Measurements from ENCODE around the gene EPN1. TPM values are rescaled to one million over a fixed set of nuclear protein-coding genes. Genes with fewer than 3 reads are reported as not detected.

Gene EPN1
- total and polyA plus RNA-seq, 7 donors = 22.8 to 162 (median 54.3) TPM

DNA sequence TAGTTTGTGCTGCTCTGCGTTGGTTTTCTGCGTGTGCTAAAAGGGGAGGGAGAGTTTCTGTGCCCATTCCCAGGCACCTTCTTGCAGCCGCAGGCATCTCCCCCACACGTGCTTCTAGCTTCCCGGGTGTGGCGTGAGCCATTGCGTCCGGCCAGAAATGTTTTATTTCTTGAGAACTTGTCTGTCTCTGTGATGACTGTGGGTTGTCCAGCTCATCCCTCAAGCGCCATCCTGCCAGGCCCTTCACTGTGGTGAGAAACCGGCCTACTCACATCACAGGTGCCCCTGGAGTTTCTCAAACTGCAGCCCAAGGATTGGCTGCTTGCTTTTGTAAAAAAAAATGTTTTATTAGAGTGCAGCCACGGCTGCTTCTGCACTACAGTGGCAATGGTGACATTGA is 24.2 kb downstream of the EPN1 start:
- Histone ChIP-seq H3K9me3 (no peaks in the 10 kb centered on the region), H3K4me3 (no peak overlapping the region), H3K36me3 (peaks cover 10 to 44% (median 21%) of the 10 kb centered on the region in 4 donors), H3K27ac (no peak overlapping the region), H3K4me1 (peaks cover 0 to 3% (median 0%) of the 10 kb centered on the region in 4 donors), H3K27me3 (no peaks in the 10 kb centered on the region)
- DNase-seq = peak; percentile 48
- intact Hi-C loops (cut with DNase I) = no loop called here
- WGBS, 2 donors = 89 to 90% methylated on average over 11 of the region's 11 CpGs
- no peak for TF ChIP-seq EP300 (IDR thresholded peaks at IDR 0.05)
- no peak for TF ChIP-seq POLR2A (IDR thresholded peaks at IDR 0.05)
- TF ChIP-seq, protein P1, sequence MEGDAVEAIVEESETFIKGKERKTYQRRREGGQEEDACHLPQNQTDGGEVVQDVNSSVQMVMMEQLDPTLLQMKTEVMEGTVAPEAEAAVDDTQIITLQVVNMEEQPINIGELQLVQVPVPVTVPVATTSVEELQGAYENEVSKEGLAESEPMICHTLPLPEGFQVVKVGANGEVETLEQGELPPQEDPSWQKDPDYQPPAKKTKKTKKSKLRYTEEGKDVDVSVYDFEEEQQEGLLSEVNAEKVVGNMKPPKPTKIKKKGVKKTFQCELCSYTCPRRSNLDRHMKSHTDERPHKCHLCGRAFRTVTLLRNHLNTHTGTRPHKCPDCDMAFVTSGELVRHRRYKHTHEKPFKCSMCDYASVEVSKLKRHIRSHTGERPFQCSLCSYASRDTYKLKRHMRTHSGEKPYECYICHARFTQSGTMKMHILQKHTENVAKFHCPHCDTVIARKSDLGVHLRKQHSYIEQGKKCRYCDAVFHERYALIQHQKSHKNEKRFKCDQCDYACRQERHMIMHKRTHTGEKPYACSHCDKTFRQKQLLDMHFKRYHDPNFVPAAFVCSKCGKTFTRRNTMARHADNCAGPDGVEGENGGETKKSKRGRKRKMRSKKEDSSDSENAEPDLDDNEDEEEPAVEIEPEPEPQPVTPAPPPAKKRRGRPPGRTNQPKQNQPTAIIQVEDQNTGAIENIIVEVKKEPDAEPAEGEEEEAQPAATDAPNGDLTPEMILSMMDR (IDR thresholded peaks at IDR 0.05) = no peak
- no peak for TF ChIP-seq POLR2AphosphoS5 (IDR thresholded peaks at IDR 0.05)

DNA sequence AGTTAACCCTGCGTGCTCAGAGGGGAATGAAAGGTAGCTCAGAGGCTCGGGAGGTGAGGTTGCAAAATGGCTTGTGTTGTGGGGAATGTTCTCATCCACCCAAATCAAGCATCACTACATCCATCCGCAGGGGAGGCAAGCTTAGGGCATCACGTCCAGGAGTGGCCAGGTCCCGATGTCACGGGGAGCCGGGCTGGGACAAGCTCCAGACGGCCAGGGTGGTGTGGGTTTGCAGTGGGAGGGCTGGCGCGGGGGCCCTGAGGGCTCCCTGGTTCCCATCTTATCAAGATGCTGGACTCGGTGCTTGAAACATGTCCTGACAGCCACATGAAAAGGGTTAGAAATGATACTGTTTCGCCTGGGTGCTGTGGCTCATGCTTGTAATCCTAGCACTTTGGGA is 25.8 kb downstream of the EPN1 start:
- DNase-seq = no peak
- TF ChIP-seq POLR2AphosphoS5 (IDR thresholded peaks at IDR 0.05) (no peak), EP300 (IDR thresholded peaks at IDR 0.05) (no peak), POLR2A (IDR thresholded peaks at IDR 0.05) (no peak)
- TF ChIP-seq, protein P1 (IDR thresholded peaks at IDR 0.05) = no peak
- peaks cover 0 to 33% (median 7%) of the 10 kb centered on the region in 4 donors for H3K36me3 ChIP-seq
- H3K9me3 ChIP-seq = no peaks in the 10 kb centered on the region
- no peaks in the 10 kb centered on the region for H3K27me3 ChIP-seq
- intact Hi-C loops (cut with DNase I) = no loop called here
- 95 to 96% methylated on average over 12 of the region's 12 CpGs for WGBS, 2 donors
- H3K4me3 ChIP-seq = no peak overlapping the region
- H3K27ac ChIP-seq = no peak overlapping the region
- H3K4me1 ChIP-seq = peaks cover 0 to 3% (median 0%) of the 10 kb centered on the region in 4 donors

DNA sequence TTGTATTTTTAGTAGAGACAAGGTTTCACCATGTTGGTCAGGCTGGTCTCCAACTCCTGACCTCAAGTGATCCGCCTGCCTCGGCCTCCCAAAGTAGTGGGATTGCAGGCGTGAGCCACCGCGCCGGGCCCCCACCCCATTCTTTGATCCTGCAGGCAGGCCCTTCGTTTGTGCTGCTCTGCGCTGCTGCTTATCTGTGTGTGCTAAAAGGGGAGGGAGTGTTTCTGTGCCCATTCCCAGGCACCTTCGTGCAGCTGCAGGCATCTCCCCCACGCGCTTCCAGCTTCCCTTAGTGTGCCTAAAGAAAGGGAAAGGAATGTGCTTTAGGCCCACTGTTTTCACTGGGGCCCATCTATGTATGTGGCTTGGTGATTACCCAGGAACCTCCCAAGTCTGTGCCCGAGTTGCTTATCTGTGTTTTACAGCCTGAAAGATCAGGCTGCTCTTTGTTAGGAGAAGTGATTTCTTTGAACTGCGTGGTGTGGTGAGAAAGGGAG is 27.2 kb downstream of the EPN1 start:
- peaks cover 0 to 19% (median 4%) of the 10 kb centered on the region in 4 donors for H3K36me3 ChIP-seq
- WGBS, 2 donors = 14 to 66% methylated on average over 13 of the region's 13 CpGs
- DNase-seq = no peak

DNA sequence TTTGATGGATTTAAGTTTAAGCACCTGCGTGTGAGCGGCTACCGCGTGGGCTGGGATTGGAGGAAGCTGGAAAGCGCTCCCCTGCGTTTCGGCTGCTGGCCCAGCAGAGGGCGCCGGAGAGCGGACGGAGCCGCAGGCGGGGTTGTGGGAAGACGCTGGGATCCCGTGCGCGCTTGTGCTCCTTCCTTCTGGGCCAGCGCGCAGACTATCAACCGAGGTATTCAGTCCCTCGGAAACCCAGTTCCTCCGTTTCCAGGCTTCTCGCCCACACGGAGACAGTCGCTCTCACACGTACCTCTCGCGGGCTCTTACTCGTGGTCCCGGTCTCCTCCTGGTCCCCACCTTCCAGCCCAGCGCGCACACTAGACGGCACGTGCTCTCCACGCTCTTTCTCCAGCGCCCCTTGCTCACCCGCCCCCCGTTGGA is 28.8 kb downstream of the EPN1 start:
- DNase-seq = no peak
- TF ChIP-seq, protein P1 (IDR thresholded peaks at IDR 0.05) = peak in 3 of 4 experiments; percentile 50 to 90 (median 55)
- TF ChIP-seq EP300 (IDR thresholded peaks at IDR 0.05) (no peak), POLR2AphosphoS5 (IDR thresholded peaks at IDR 0.05) (no peak), POLR2A (IDR thresholded peaks at IDR 0.05) (no peak)
- Histone ChIP-seq H3K27me3 (no peaks in the 10 kb centered on the region), H3K4me3 (no peak overlapping the region), H3K36me3 (peaks cover 0 to 12% (median 4%) of the 10 kb centered on the region in 4 donors), H3K27ac (no peak overlapping the region), H3K9me3 (no peaks in the 10 kb centered on the region), H3K4me1 (peaks cover 0 to 3% (median 0%) of the 10 kb centered on the region in 4 donors)
- intact Hi-C loops (cut with DNase I) = no loop called here
- 53 to 62% methylated on average over 38 of the region's 38 CpGs for WGBS, 2 donors

More for the DNA sequence above, 27.2 kb downstream of the EPN1 start:
- intact Hi-C loops (cut with DNase I) = no loop called here
- peaks cover 0 to 3% (median 0%) of the 10 kb centered on the region in 4 donors for H3K4me1 ChIP-seq
- no peak overlapping the region for H3K4me3 ChIP-seq
- no peak overlapping the region for H3K27ac ChIP-seq
- H3K9me3 ChIP-seq = no peaks in the 10 kb centered on the region
- H3K27me3 ChIP-seq = no peaks in the 10 kb centered on the region
- TF ChIP-seq, protein P1 (IDR thresholded peaks at IDR 0.05) = no peak
- TF ChIP-seq POLR2A (IDR thresholded peaks at IDR 0.05) (no peak), EP300 (IDR thresholded peaks at IDR 0.05) (no peak), POLR2AphosphoS5 (IDR thresholded peaks at IDR 0.05) (no peak)
